ENCODE measurements around the gene GNG12. TPM values are rescaled to one million over a fixed set of nuclear protein-coding genes. Genes with fewer than 3 reads are reported as not detected.

The GNG12 gene
- total and polyA plus RNA-seq, 9 of the 15 experiments (the other 6 are each of a cell fraction or from before 2014, with no cell fraction given), result 2.6 to 6.0 (median 4.1) TPM

- TF ChIP-seq GTF2B (IDR thresholded peaks at IDR 0.05; ENCODE audit: extremely low read depth, insufficient read length) (no peak), ZNF79 (CRISPR knock-in tag; IDR thresholded peaks at IDR 0.05; ENCODE audit: low read depth) (peak; percentile 83), KLF6 (CRISPR knock-in tag; IDR thresholded peaks at IDR 0.05; ENCODE audit: borderline replicate concordance) (peak; percentile 86; the same call in 1 of the 2 replicates), ZNF175 (CRISPR knock-in tag; IDR thresholded peaks at IDR 0.05; ENCODE audit: low read depth) (peak; percentile 85), THRAP3 (IDR thresholded peaks at IDR 0.05; ENCODE audit: borderline replicate concordance) (no peak), ZNF121 (CRISPR knock-in tag; conservative IDR thresholded peaks at IDR 0.05) (no peak), WHSC1 (IDR thresholded peaks at IDR 0.05; ENCODE audit: low read length) (no peak), PCBP1 (IDR thresholded peaks at IDR 0.05; ENCODE audit: low read depth, low read length, poor library complexity, severe bottlenecking) (no peak), NR2C1 (IDR thresholded peaks at IDR 0.05) (no peak), NR2C1 (tag; IDR thresholded peaks at IDR 0.05) (peak; percentile 71), HMBOX1 (IDR thresholded peaks at IDR 0.05) (peak; percentile 79), RUNX1 (IDR thresholded peaks at IDR 0.05; ENCODE audit: low read depth) (no peak), NFXL1 (CRISPR knock-in tag; IDR thresholded peaks at IDR 0.05) (no peak), SMAD4 (CRISPR knock-in tag; conservative IDR thresholded peaks at IDR 0.05) (peak; percentile 40), CXXC5 (CRISPR knock-in tag; IDR thresholded peaks at IDR 0.05) (peak; percentile 22; the same call in 1 of the 2 replicates), DMBX1 (CRISPR knock-in tag; IDR thresholded peaks at IDR 0.05; ENCODE audit: borderline replicate concordance) (peak; percentile 63; the same call in 1 of the 2 replicates), ZBTB17 (CRISPR knock-in tag; IDR thresholded peaks at IDR 0.05) (0 out of 2 replicates have a peak, but pooled peaks have one; percentile 29), ZNF518B (CRISPR knock-in tag; IDR thresholded peaks at IDR 0.05) (no peak), NR2C2 (CRISPR knock-in tag; IDR thresholded peaks at IDR 0.05) (no peak), NR2C2 (tag; IDR thresholded peaks at IDR 0.05) (peak; percentile 22; the same call in 1 of the 2 replicates), HDAC8 (tag; IDR thresholded peaks at IDR 0.05) (no peak), CEBPG (CRISPR knock-in tag; IDR thresholded peaks at IDR 0.05) (peak; percentile 86), CEBPG (tag; conservative IDR thresholded peaks at IDR 0.05 in 1 of 2, IDR thresholded peaks at IDR 0.05 in 1 of 2) (peak; percentile 68 to 91)
These were observed 28.7 kb upstream of the GNG12 start (continued) for GRCh38 chr1:67861856-67862516.

Measured in K562 (cell line).